ENCODE measurements around the gene DNAJC18.
"Not testable (repeated sequence)": the region's sequence is repeated elsewhere in the genome, so short reads cannot be mapped to it uniquely, and the experiment has no call there.

The DNAJC18 gene

DNA sequence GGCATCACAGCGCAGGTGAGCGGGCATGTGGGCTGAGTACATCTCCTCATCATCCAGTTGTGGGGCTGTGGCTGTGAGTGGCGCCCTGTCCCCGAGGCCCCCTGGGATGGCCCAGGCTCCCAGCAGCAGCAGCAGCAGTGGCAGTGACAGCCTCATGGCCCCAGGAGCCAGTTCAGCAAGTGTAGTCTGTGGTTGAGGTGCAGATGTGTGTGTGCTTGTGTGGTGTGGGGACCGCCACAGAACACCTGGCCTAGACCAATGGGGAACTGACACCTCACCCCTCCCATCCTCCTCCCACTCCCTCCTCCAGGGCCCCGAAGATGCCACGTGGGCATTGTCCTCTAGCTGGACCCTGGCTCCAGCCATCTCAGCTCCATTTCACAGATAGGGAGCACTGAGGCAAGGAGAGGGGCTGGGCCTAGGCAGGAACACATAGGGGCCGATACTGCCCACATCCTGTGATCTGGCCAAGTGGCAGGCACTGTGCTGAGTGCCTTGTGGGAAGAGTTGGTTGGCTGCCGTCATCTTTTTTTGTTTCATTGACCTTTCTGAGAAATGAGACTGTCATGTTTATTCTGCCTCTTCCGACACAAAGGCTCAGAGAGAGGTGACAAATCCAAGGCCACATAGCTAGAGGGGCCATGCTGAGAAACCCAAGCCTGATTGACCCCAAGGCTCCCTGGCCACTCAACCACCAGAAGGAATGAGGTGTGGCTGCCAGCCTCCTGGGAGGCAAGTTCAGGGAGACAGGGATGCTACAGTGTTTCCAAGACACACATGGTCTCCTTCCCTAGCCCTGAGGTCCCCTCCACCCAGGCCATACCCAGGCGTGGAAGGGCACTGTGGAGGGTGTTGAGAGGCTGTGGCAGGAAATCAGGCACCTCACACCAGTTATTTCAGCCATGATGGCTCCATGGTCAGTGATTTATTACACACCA is 49.4 kb downstream of the DNAJC18 start, which contains the start of gene MZB1:
MZB1 (minus strand) TSS at position 213 of the 938 bp plus-strand sequence; CDS start at position 156, 57 bp downstream.
- no peak for ATAC-seq
- TF ChIP-seq ZFP30 (CRISPR knock-in tag; IDR thresholded peaks at IDR 0.05) (no peak), ARNTL (CRISPR knock-in tag; IDR thresholded peaks at IDR 0.05; ENCODE audit: borderline replicate concordance, low read depth) (no peak), ZNF565 (CRISPR knock-in tag; conservative IDR thresholded peaks at IDR 0.05; ENCODE audit: low read depth) (no peak), TCF4 (CRISPR knock-in tag; IDR thresholded peaks at IDR 0.05; ENCODE audit: borderline replicate concordance) (no peak), ISL1 (CRISPR knock-in tag; IDR thresholded peaks at IDR 0.05) (no peak)
- TF ChIP-seq, protein P1, sequence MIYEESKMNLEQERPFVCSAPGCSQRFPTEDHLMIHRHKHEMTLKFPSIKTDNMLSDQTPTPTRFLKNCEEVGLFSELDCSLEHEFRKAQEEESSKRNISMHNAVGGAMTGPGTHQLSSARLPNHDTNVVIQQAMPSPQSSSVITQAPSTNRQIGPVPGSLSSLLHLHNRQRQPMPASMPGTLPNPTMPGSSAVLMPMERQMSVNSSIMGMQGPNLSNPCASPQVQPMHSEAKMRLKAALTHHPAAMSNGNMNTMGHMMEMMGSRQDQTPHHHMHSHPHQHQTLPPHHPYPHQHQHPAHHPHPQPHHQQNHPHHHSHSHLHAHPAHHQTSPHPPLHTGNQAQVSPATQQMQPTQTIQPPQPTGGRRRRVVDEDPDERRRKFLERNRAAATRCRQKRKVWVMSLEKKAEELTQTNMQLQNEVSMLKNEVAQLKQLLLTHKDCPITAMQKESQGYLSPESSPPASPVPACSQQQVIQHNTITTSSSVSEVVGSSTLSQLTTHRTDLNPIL (CRISPR knock-in tag; IDR thresholded peaks at IDR 0.05; ENCODE audit: low read depth) = no peak
- TF ChIP-seq, protein P2, sequence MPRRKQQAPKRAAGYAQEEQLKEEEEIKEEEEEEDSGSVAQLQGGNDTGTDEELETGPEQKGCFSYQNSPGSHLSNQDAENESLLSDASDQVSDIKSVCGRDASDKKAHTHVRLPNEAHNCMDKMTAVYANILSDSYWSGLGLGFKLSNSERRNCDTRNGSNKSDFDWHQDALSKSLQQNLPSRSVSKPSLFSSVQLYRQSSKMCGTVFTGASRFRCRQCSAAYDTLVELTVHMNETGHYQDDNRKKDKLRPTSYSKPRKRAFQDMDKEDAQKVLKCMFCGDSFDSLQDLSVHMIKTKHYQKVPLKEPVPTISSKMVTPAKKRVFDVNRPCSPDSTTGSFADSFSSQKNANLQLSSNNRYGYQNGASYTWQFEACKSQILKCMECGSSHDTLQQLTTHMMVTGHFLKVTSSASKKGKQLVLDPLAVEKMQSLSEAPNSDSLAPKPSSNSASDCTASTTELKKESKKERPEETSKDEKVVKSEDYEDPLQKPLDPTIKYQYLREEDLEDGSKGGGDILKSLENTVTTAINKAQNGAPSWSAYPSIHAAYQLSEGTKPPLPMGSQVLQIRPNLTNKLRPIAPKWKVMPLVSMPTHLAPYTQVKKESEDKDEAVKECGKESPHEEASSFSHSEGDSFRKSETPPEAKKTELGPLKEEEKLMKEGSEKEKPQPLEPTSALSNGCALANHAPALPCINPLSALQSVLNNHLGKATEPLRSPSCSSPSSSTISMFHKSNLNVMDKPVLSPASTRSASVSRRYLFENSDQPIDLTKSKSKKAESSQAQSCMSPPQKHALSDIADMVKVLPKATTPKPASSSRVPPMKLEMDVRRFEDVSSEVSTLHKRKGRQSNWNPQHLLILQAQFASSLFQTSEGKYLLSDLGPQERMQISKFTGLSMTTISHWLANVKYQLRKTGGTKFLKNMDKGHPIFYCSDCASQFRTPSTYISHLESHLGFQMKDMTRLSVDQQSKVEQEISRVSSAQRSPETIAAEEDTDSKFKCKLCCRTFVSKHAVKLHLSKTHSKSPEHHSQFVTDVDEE (CRISPR knock-in tag; IDR thresholded peaks at IDR 0.05) = no peak

DNA sequence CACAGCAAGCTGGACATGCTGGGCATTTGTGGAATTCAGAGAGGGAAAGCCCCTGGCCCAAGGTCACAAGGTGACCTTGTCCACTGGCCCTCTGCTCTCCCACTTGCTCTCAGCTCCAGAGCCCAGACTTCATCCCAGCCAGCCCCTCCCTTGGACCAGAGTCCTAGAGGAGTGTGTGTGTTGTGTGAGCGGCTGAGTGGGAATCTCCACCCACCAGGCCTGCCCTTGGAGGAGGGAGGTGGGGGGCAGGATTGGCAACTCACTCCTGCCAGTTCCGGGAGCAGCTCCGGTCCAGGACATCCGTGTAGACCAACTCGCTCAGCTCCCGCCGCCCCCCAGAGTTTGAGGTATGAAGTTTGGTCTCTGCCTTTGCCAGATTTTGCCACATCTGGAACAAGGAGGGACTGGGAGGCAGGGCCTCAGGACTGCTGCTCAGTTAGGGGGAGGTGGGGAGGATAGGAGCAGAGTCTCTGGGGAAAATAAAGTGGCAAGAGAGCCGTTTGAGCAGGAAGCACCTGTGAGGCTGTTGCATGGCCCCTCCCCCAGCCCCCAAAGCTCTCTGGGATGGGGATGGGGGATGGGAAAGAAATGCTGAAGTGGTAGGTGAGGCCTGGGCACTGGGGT is 51.0 kb downstream of the DNAJC18 start:
- no peak for ATAC-seq
- TF ChIP-seq ZC3H10 (CRISPR knock-in tag; IDR thresholded peaks at IDR 0.05) (no peak), ISL1 (CRISPR knock-in tag; IDR thresholded peaks at IDR 0.05) (no peak), BACH2 (CRISPR knock-in tag; IDR thresholded peaks at IDR 0.05; ENCODE audit: borderline replicate concordance) (no peak), ZFP30 (CRISPR knock-in tag; IDR thresholded peaks at IDR 0.05) (no peak)

DNA sequence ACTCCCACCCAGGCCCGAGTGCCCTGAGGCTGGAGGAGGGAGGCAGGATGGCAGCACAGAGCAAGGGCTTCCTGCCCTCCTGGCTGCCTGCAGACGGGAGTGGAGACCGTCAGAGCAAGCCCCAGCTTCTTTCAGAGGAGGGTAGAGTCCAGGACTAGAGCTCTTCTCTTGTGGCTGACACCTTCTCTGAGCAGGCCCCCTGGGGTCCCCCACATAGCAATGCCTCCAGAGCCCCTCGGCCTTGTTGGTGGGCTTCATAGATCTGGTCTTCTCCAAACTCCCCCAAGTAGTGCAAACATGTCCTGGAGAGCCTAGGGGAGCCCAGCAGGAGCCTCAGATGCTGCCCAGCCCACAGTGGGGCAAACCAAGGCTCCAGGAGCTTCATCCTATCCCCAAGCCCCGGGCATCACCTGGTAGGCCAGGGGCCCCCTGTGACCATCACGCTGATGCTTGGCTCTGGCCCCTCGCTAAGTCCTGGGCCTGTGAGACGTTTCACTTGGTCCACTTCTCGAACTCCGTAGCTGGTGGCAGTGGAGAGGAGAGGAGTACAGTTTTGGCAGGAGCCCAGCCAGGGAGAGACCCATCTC is 51.6 kb downstream of the DNAJC18 start:
- TF ChIP-seq ZC3H10 (CRISPR knock-in tag; IDR thresholded peaks at IDR 0.05) (no peak), ESRRG (CRISPR knock-in tag; IDR thresholded peaks at IDR 0.05) (no peak), TCF4 (CRISPR knock-in tag; IDR thresholded peaks at IDR 0.05; ENCODE audit: borderline replicate concordance) (no peak), ISL1 (CRISPR knock-in tag; IDR thresholded peaks at IDR 0.05) (no peak), TOX (CRISPR knock-in tag; IDR thresholded peaks at IDR 0.05; ENCODE audit: borderline replicate concordance) (no peak), CSDC2 (CRISPR knock-in tag; IDR thresholded peaks at IDR 0.05) (no peak), PPARA (CRISPR knock-in tag; IDR thresholded peaks at IDR 0.05; ENCODE audit: borderline replicate concordance) (no peak), ARNTL (CRISPR knock-in tag; IDR thresholded peaks at IDR 0.05; ENCODE audit: borderline replicate concordance, low read depth) (no peak), ZNF8 (CRISPR knock-in tag; IDR thresholded peaks at IDR 0.05) (no peak), SNAI2 (CRISPR knock-in tag; IDR thresholded peaks at IDR 0.05) (no peak), ZFP30 (CRISPR knock-in tag; IDR thresholded peaks at IDR 0.05) (no peak), ZNF565 (CRISPR knock-in tag; conservative IDR thresholded peaks at IDR 0.05; ENCODE audit: low read depth) (no peak), GLIS3 (CRISPR knock-in tag; IDR thresholded peaks at IDR 0.05) (no peak), BACH2 (CRISPR knock-in tag; IDR thresholded peaks at IDR 0.05; ENCODE audit: borderline replicate concordance) (no peak)
- TF ChIP-seq, protein P3, sequence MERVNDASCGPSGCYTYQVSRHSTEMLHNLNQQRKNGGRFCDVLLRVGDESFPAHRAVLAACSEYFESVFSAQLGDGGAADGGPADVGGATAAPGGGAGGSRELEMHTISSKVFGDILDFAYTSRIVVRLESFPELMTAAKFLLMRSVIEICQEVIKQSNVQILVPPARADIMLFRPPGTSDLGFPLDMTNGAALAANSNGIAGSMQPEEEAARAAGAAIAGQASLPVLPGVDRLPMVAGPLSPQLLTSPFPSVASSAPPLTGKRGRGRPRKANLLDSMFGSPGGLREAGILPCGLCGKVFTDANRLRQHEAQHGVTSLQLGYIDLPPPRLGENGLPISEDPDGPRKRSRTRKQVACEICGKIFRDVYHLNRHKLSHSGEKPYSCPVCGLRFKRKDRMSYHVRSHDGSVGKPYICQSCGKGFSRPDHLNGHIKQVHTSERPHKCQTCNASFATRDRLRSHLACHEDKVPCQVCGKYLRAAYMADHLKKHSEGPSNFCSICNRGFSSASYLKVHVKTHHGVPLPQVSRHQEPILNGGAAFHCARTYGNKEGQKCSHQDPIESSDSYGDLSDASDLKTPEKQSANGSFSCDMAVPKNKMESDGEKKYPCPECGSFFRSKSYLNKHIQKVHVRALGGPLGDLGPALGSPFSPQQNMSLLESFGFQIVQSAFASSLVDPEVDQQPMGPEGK (CRISPR knock-in tag; IDR thresholded peaks at IDR 0.05; ENCODE audit: borderline replicate concordance) = no peak
- TF ChIP-seq, protein P2 (CRISPR knock-in tag; IDR thresholded peaks at IDR 0.05) = no peak
- TF ChIP-seq, protein P4, sequence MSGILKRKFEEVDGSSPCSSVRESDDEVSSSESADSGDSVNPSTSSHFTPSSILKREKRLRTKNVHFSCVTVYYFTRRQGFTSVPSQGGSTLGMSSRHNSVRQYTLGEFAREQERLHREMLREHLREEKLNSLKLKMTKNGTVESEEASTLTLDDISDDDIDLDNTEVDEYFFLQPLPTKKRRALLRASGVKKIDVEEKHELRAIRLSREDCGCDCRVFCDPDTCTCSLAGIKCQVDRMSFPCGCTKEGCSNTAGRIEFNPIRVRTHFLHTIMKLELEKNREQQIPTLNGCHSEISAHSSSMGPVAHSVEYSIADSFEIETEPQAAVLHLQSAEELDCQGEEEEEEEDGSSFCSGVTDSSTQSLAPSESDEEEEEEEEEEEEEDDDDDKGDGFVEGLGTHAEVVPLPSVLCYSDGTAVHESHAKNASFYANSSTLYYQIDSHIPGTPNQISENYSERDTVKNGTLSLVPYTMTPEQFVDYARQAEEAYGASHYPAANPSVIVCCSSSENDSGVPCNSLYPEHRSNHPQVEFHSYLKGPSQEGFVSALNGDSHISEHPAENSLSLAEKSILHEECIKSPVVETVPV (CRISPR knock-in tag; IDR thresholded peaks at IDR 0.05) = no peak
- no peak for ATAC-seq

DNA sequence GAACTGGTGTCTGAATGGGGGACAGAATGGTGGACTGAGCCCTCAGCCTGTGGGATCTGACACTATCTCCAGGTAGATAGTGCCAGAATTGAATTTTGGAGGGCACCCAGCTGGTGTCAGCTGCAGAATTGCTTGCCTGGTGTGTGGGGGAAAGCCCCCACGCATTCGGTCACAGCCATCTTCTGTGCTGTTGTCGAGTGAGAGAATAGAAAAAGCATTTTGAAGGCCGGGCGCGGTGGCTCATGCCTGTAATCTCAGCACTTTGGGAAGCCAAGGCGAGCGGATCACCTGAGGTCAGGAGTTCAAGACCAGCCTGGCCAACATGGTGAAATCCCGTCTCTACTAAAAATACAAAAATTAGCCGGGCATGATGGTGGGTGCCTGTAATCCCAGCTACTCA is 52.4 kb downstream of the DNAJC18 start:
- not testable (repeated sequence) for ATAC-seq
